ENCODE results near the gene ARMC3. TPM values are rescaled to one million over a fixed set of nuclear protein-coding genes. Genes with fewer than 3 reads are reported as not detected.
"Not testable (repeated sequence)": the region's sequence is repeated elsewhere in the genome, so short reads cannot be mapped to it uniquely, and the experiment has no call there.

ARMC3 gene, protein sequence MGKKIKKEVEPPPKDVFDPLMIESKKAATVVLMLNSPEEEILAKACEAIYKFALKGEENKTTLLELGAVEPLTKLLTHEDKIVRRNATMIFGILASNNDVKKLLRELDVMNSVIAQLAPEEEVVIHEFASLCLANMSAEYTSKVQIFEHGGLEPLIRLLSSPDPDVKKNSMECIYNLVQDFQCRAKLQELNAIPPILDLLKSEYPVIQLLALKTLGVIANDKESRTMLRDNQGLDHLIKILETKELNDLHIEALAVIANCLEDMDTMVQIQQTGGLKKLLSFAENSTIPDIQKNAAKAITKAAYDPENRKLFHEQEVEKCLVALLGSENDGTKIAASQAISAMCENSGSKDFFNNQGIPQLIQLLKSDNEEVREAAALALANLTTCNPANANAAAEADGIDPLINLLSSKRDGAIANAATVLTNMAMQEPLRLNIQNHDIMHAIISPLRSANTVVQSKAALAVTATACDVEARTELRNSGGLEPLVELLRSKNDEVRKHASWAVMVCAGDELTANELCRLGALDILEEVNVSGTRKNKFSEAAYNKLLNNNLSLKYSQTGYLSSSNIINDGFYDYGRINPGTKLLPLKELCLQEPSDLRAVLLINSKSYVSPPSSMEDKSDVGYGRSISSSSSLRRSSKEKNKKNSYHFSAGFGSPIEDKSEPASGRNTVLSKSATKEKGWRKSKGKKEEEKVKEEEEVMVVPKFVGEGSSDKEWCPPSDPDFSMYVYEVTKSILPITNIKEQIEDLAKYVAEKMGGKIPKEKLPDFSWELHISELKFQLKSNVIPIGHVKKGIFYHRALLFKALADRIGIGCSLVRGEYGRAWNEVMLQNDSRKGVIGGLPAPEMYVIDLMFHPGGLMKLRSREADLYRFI
- not detected for total RNA-seq
- long read RNA-seq: 0 reads

DNA sequence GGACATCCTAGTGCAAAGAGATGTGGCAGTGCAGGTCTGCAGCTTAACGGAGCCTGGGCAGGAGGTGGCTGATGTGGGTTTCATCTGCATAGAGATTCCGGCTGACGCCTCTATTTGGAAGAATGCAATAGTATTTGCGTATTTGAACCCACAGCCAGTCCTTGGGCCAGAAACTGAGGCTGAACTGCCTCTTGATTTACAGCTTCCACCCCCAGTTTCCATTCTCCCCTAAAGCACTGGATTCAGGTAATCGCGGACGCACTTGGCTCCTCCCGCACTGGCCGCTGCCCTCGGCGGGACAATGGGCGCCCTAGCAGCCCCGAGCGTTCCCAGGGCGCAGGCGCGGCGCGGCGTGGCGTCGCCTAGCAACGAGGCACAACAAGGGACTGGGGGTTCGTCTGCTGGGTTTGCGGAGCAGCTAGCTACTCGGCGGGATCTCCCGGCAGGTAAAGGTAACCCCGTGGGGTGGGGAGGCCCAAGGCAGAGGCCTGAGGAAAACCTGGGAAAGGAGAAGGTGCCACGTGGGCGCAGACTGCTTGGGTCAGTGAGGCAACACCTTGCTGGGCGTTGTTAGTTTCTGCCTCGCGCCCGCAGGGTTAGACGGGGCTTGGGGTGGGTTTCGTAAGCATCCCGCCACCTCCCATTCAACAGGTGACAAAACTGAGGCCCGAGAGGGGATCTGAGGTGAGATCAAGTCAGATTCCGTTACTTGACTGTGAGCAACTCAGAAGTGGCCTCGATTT, at the start of gene ARMC3:
Gene ARMC3 (plus strand): TSS at position 393 of the 743 bp plus-strand sequence. CDS start 3,944 bp downstream, outside the sequence.
- intact Hi-C loops (cut with DNase I): no loop called here
- DNase-seq (peak; percentile 76), ATAC-seq (peak; percentile 90 to 98)

DNA sequence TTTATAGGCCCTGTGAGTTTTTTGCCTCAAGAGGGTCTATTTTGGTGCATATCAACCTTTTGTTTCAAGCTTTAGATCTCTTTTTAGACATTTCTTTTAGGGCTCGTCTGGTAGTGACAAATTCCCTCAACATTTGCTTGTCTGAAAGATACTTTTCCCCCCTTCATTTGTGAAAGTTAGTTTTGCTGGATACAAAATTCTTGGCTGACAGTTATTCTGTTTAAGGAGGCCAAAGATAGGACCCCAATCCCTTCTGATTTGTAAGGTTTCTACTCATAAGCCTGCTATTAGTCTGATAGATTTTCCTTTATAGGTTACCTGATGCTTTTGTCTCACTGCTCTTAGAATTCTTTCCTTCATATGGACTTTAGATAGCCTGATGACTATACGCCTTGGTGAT, 36.1 kb upstream of the ARMC3 start:
- DNase-seq (no peak), ATAC-seq (no peak)
- intact Hi-C loops (cut with DNase I): no loop called here

DNA sequence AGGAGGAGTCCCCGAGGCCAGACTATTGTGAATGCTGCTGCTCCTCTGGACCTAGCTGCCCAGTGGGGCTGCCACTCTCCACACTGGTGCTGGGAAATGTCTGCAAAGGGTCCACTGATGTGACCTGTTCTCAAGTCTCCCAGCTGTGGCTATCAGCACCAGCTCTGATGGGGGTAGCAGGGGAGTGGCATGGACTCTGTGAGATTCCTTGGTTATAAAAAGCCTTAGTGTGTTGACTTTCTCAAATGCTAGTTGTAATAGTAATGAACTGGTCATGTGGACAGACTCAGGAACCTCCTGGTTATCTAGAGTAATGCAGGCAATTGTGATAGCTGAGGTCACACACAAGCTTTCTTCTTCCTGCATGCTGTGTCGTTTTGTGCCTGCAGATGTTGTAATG, 34.1 kb upstream of the ARMC3 start:
- intact Hi-C loops (cut with DNase I): no loop called here
- ATAC-seq: no peak
- no peak for DNase-seq

DNA sequence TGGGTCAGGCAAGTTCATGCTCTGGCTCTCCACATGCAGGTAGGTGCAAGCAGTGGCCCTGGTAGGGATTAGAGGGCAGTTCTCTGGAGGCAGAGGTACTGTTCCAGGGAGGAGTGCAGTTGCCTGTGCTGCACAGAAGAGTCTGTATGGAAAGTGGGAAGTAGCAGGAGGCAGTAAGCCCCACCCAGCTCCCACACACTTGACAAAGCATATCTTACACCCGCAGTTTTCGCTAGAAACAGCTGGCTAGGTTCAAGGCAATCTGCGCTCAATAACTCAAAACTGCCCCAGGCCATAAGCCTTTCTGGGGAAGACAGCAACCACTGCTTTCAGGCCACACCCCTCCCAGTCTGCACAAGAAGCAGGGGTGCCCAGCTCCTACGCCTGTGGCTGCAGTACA, 33.1 kb upstream of the ARMC3 start:
- ATAC-seq (no peak), DNase-seq (no peak)
- intact Hi-C loops (cut with DNase I): no loop called here

DNA sequence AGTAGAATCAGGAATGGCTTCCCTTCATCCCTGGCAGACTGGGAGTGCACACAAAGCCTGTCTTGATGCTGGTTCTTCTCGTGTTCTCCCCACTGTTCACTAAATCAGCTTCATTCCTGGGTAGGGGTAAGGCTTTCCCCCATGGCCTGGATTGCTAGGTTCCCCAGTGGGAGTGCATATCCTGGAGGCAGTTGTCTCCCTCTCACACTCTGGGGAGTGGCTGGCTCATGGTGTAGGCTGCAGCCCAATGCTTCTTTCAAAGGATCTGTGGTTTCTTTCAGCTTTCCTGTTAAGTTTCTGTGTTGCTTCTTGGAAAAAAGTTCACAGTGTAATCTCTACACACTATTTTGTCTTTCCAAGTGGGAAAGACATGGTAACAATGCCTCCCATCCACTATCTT, 32.6 kb upstream of the ARMC3 start:
- ATAC-seq: no peak
- intact Hi-C loops (cut with DNase I): no loop called here
- no peak for DNase-seq

DNA sequence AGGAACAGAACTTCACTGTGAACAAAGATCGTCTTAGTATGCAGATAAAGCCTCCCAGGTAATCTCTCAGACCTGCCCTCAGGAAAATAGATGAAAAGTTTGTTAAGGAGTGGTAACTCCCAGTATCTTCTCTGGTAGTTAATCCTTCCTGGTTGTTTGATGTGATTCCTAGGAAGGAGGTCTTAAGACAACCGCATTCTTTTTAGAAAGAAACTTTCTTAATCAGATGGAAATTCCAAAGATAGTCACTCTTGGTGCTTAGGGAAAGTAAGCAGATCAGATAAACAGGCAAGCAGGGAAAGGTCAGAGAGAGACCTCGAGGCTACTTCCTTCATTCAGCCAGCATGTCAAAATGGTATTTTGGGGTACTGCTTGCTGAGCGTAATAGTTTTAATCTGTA, 30.5 kb upstream of the ARMC3 start:
- DNase-seq (no peak), ATAC-seq (no peak)
- intact Hi-C loops (cut with DNase I): no loop called here

DNA sequence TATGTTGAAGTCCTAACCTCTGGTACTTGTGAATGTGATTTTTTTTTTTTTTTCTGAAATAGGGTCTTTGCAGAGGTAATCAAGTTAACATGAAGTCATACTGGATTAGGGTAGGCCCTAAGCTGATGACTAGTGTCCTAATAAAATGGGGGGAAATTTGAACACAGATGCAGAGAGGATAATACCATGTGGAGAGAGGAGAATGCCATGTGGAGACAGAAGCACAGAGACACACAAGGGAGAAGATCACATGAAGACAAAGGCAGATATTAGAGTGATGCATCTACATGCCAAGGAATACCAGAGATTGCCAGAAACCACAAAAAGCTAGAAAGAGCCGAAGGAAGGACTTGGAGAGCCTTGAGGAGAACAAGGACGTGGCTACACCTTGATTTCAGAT, 28.5 kb upstream of the ARMC3 start:
- DNase-seq (no peak), ATAC-seq (no peak)
- intact Hi-C loops (cut with DNase I): no loop called here

DNA sequence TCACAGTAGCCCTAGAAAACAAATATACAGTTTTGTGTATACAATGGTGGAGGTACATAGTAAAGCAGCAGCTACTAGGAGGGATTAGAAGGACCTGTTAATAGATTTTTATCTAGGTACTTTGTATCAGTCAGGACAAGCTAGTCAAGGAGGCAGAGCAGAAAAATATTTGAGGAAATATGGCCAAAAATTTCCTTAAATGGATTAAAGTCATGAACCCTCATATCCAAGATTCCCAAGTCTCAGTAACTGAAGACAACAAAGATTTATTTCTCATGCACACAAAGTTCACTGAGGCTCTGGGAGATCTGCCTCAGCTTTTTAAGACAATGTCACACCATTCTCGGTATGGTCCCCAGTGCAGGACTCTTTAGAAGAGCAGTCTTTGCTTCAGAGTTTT, 28.1 kb upstream of the ARMC3 start:
- intact Hi-C loops (cut with DNase I): no loop called here
- ATAC-seq (no peak), DNase-seq (no peak)

DNA sequence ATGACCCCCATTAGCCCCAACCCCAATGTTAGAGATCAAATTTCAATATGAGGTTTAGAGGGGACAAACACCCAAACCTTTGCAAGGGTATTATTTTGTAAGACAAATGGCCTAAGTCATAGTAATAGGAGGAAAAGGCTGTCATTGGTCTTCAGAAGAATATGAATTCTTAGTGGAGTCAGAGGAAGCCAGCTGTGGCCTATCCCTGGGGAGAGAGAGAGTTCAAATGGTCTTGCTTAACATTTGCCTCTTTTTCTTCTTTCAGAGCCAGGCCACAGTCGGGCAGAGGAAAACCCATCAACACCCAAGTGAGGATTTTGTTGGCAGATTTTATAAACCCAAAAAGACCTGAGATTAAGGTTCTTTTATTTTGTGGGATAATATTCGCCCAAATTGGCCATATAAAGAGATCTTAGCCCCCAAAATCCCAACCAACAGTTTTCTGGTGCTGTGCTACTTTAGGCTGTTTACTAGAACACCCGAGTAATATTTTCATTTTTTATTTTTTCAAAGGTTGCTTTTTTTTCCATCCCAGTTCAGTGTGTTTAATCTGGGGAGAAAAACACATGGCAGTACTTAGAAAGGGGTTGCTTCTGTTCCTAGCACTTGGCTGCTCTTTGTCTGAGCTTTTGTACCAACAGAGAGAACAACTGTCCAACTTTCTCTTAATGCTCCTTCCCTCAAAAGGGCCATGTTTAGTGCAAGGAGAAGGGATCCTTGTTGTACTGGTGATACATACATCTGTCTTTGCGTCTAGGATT, 26.8 kb upstream of the ARMC3 start:
- DNase-seq (peak; percentile 43), ATAC-seq (peak; percentile 47 to 87)
- intact Hi-C loops (cut with DNase I): no loop called here

DNA sequence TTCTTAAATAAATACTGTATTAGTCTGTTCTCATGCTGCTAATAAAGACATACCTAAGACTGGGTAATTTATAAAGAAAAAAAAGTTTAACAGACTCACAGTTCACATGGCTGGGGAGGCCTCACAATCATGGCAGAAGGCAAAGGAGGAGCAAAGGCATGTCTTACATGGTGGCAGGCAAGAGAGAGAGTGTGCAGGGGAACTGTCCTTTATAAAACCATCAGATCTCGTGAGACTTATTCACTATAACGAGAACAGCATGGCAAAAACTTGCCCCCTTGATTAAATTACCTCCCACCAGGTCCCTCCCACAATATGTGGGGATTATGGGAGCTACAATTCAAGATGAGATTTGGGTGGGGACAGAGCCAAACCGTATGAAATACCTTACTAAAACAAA, 25.7 kb upstream of the ARMC3 start:
- DNase-seq; ATAC-seq; intact Hi-C loops (cut with DNase I): not testable (repeated sequence)

DNA sequence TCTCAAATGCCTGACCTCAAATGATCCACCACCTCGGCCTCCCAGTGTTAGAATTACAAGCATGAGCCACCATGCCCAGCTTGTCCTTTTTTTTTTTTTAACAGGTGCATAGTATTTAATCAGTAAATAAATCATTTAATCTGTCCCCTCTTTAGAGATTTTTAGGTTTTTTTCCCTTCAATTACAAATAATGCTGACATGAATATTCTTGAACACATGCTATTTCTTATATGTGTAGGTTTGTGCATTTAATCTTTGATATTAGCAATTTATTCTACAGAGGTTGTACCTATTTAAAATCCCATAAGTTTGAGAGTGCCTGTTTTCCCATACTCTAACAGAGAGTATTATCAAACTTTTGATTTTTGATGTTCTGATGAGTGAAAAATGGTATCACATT, 24.2 kb upstream of the ARMC3 start:
- no peak for DNase-seq

DNA sequence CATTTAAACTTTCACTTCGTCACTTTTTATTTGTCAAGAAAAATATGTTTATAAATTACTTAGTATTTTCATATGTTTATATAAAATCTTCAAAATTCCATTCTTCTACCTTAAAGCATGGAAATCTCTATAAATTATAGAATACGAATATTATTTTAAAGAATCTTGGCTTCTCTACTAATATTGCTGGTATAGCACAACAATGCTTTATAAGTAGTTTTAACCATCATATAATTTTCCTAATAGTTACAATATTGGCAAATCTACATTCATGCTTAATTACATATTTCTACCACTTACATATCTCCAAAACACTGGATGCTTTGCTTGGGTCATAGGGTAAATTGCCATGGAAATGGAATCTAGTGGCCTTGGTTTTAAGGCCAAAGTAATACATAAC, 21.1 kb upstream of the ARMC3 start:
- no peak for DNase-seq
- no peak for ATAC-seq
- intact Hi-C loops (cut with DNase I): no loop called here

More for the DNA sequence above, 24.2 kb upstream of the ARMC3 start:
- no peak for ATAC-seq
- intact Hi-C loops (cut with DNase I): no loop called here

DNA sequence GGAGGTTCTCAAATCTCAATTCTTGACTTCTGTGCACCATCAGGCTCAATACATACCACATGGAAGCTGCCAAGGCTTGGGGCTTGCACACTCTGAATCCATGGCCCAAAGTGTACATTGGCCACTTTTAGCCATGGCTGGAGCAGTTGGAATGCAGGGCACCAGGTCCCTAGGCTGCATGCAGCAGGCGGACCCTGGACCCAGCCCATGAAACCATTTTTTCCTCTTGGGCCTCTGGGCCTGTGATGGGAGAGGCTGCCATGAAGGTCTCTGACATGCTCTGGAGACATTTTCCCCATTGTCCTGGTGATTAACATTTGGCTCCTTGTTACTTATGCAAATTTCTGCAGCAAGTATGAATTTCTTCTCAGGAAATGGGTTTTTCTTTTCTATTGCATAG, 19.0 kb upstream of the ARMC3 start:
- intact Hi-C loops (cut with DNase I): no loop called here
- no peak for ATAC-seq
- no peak for DNase-seq

DNA sequence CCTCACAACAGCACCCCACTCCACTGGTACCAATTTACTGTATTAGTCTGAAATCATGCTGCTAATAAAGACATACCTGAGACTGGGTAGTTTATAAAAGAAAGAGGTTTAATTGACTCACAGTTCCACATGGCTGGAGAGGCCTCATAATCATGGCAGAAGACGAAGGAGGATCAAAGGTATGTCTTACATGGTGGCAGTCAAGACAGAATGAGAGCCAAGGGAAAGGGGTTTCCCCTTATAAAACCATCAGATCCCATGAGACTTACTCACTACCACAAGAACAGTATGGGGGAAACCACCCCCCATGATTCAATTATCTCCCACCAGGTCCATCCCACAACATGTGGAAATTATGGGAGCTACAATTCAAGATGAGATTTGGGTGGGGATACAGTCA, 18.2 kb upstream of the ARMC3 start:
- DNase-seq; intact Hi-C loops (cut with DNase I); ATAC-seq: not testable (repeated sequence)

DNA sequence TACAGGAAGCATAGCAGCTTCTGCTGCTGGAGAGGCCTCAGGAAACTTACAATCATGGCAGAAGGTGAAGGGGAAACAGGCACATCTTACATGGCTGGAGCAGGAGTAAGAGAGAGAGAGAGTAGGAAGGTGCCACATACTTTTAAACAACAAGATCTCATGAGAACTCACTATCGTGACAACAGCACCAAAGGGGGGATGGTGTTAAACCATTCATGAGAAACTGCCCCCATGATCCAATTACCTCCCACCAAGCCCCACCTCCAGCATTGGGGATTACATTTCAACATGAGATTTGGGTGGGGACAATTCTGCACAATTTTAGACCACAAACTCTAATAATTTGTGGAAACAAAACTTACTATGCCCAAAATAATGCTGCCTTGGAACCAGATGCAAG, 16.8 kb upstream of the ARMC3 start:
- ATAC-seq: no peak
- intact Hi-C loops (cut with DNase I): no loop called here
- DNase-seq: no peak

DNA sequence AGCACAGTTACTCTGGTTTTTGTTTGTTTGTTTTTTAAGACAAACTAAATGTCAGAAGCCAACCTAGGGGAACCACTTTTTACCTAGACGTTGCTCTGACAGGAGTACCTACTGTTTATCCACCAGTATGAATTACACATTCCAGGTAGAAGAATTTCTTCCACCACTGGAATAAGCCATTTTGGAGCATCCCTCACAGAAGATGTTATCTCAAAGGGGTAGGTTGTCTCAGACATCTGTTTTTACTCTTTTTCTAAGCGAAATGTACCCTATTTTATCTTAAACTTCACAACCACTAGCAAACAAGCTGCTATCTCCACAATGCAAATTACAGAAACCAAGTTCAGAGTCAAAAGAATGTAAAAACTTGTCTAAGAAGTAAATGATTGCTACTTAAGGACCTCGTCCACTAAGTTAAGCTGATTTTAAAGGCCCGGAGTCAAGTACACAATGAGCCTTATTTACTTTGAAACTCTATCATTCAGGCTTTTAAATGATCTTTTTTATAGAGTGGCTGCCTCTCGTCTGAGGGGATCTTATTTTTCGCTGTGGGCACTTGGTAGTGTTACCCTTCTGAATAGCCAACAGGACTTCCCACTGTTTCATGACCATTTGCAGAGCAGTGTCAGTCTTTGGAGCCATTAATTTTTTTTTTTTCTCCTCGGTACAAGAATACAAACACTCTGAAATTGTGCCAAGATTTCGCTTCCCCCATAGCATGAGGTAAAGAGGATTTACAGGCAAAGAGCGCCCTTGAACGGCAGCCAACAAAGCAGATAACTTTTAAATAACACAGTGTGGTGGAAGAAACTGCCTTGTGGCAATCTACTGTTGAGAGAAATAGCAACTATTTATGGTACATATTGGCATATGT, 15.7 kb upstream of the ARMC3 start:
- ATAC-seq: no peak
- intact Hi-C loops (cut with DNase I): no loop called here
- DNase-seq: no peak

DNA sequence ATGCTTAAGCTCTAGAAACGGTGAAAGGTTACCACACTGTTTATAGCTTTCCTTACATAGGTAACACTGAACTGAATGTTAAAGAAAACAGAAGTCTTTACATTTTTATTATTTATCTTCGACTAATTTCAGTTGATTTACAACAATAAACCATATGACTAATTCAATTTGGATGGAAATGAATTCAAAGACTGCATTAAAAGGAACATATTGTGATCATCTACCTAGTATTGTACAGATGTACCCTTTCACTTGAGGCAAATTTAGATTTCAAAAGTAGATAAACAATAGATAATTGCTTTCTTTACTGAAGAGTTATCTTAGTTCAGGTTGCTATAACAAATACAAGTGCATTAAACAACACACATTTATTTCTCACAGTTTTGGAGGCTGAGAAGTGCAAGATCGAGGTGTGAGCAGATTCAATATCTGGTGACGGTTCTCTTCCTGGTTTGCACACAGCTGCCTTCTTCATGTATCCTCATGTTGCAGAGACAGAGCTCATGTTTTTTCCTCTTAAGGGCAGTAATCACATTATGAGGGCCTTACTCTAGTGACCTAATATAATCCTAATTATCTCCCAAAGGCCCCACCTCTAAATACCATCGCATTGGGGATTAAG, 15.0 kb upstream of the ARMC3 start:
- ATAC-seq (no peak), DNase-seq (no peak)
- intact Hi-C loops (cut with DNase I): no loop called here

Measured in left cardiac atrium (tissue), 4 donors.